ENCODE measurements around the gene PLXNC1.

PLXNC1 gene

DNA sequence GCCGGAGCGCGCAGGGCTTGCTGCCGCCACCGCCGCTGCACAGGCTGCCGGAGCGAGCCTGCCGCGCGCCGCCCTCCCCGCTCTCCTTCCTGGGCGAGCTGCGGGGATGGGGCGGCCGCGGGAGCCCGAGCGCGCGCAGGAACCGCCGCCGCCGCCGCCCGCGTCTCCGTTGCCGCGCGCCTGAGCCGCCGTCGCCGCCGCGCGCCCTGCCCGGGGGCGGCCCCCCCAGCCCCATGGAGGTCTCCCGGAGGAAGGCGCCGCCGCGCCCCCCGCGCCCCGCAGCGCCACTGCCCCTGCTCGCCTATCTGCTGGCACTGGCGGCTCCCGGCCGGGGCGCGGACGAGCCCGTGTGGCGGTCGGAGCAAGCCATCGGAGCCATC is 352 bp downstream of the PLXNC1 start:
- H3K27me3 ChIP-seq (ENCODE audit: insufficient read depth, low read length): peaks cover 38% of the 10 kb centered on the region
- no peak overlapping the region for H3K27ac ChIP-seq (ENCODE audit: low read depth, low read length)

GRCh38 chr12:94149119-94149780 is 873 bp downstream of the PLXNC1 start:
- H3K79me2 ChIP-seq (ENCODE audit: control insufficient read depth, insufficient read depth, low read length, poor library complexity): no peaks in the 10 kb centered on the region
- no peak overlapping the region for H3K14ac ChIP-seq (ENCODE audit: low read length)
- no peaks in the 10 kb centered on the region for H3K79me1 ChIP-seq (ENCODE audit: low read length)
- peak overlapping the region; percentile 72 for H3K4me3 ChIP-seq (ENCODE audit: low read depth, low read length)
- DNase-seq: peak in 1 of 2 donors; percentile 48
- no CpG with 5 or more reads among the region's 76 CpGs for WGBS (ENCODE audit: extremely low coverage, insufficient coverage, insufficient read length)
- no peak overlapping the region for H3K4ac ChIP-seq (ENCODE audit: low read depth, low read length)
- H2AFZ ChIP-seq (ENCODE audit: insufficient read depth, low read length, poor library complexity): peak overlapping the region; percentile 85
- peaks cover 5% of the 10 kb centered on the region for H3K9me3 ChIP-seq (ENCODE audit: insufficient read depth, low read depth, low read length)
- H4K8ac ChIP-seq (ENCODE audit: low read depth, low read length): no peak overlapping the region
- no peaks in the 10 kb centered on the region for H3K36me3 ChIP-seq (ENCODE audit: control insufficient read depth in 1 of 2, insufficient read depth in 2 of 2, low read length in 2 of 2)
- H3K4me1 ChIP-seq (ENCODE audit: control insufficient read depth in 1 of 2, insufficient read depth in 2 of 2, low read length in 2 of 2): peaks cover 14 to 16% of the 10 kb centered on the region in 2 experiments
- peak overlapping the region; percentile 15 for H3K18ac ChIP-seq (ENCODE audit: low read length)
- H2BK5ac ChIP-seq (ENCODE audit: low read depth, low read length, poor library complexity): no peak overlapping the region
- H2AK5ac ChIP-seq (ENCODE audit: low read length): no peak overlapping the region
- H3K9ac ChIP-seq (ENCODE audit: low read length): no peak overlapping the region
- no peak overlapping the region for H2BK12ac ChIP-seq (ENCODE audit: low read length)
- peaks cover 38% of the 10 kb centered on the region for H3K27me3 ChIP-seq (ENCODE audit: insufficient read depth, low read length)
- peak overlapping the region; percentile 95 for H3K4me2 ChIP-seq (ENCODE audit: low read length)
- H3K27ac ChIP-seq (ENCODE audit: low read depth, low read length): no peak overlapping the region
- H4K12ac ChIP-seq (ENCODE audit: low read depth, low read length): no peak overlapping the region
- no peak overlapping the region for H4K91ac ChIP-seq (ENCODE audit: low read depth, low read length)
- H3K23ac ChIP-seq (ENCODE audit: low read length): no peak overlapping the region
- H2BK120ac ChIP-seq (ENCODE audit: insufficient read depth, low read length, poor library complexity): no peak overlapping the region

More for the DNA sequence above, 352 bp downstream of the PLXNC1 start:
- Histone ChIP-seq H2AFZ (ENCODE audit: insufficient read depth, low read length, poor library complexity) (peak overlapping the region; percentile 85), H4K91ac (ENCODE audit: low read depth, low read length) (no peak overlapping the region), H3K79me1 (ENCODE audit: low read length) (no peaks in the 10 kb centered on the region), H3K14ac (ENCODE audit: low read length) (no peak overlapping the region), H2AK5ac (ENCODE audit: low read length) (no peak overlapping the region), H3K4ac (ENCODE audit: low read depth, low read length) (no peak overlapping the region), H3K36me3 (ENCODE audit: control insufficient read depth in 1 of 2, insufficient read depth in 2 of 2, low read length in 2 of 2) (no peaks in the 10 kb centered on the region), H3K9me3 (ENCODE audit: insufficient read depth, low read depth, low read length) (peaks cover 5% of the 10 kb centered on the region), H2BK120ac (ENCODE audit: insufficient read depth, low read length, poor library complexity) (no peak overlapping the region), H3K23ac (ENCODE audit: low read length) (no peak overlapping the region), H4K12ac (ENCODE audit: low read depth, low read length) (no peak overlapping the region), H2BK12ac (ENCODE audit: low read length) (no peak overlapping the region), H3K4me1 (ENCODE audit: control insufficient read depth in 1 of 2, insufficient read depth in 2 of 2, low read length in 2 of 2) (peaks cover 14 to 16% of the 10 kb centered on the region in 2 experiments), H3K79me2 (ENCODE audit: control insufficient read depth, insufficient read depth, low read length, poor library complexity) (no peaks in the 10 kb centered on the region), H3K18ac (ENCODE audit: low read length) (no peak overlapping the region), H3K4me3 (ENCODE audit: low read depth, low read length) (peak overlapping the region; percentile 72), H3K4me2 (ENCODE audit: low read length) (peak overlapping the region; percentile 95), H3K9ac (ENCODE audit: low read length) (no peak overlapping the region), H2BK5ac (ENCODE audit: low read depth, low read length, poor library complexity) (no peak overlapping the region), H4K8ac (ENCODE audit: low read depth, low read length) (no peak overlapping the region)
- no CpG with 5 or more reads among the region's 62 CpGs for WGBS (ENCODE audit: extremely low coverage, insufficient coverage, insufficient read length)
- no peak for DNase-seq

DNA sequence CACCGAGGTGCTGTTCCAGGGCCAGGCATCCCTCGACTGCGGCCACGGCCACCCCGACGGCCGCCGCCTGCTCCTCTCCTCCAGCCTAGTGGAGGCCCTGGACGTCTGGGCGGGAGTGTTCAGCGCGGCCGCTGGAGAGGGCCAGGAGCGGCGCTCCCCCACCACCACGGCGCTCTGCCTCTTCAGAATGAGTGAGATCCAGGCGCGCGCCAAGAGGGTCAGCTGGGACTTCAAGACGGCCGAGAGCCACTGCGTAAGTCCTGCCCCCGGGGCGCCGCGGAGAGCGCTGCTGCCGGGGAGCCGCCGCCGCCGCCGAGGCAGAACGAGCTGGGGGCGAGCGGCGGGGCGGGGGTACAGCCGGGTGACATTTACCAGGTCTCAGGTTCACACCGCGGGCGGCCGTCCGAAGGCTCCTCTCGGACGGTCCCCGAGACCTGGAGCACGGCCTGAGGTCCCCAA is 1.4 kb downstream of the PLXNC1 start:
- Histone ChIP-seq H3K79me2 (ENCODE audit: control insufficient read depth, insufficient read depth, low read length, poor library complexity) (no peaks in the 10 kb centered on the region), H3K9me3 (ENCODE audit: insufficient read depth, low read depth, low read length) (peaks cover 5% of the 10 kb centered on the region), H2BK5ac (ENCODE audit: low read depth, low read length, poor library complexity) (no peak overlapping the region), H2AFZ (ENCODE audit: insufficient read depth, low read length, poor library complexity) (peak overlapping the region; percentile 26), H2AK5ac (ENCODE audit: low read length) (no peak overlapping the region), H4K12ac (ENCODE audit: low read depth, low read length) (no peak overlapping the region), H3K27ac (ENCODE audit: low read depth, low read length) (no peak overlapping the region), H3K9ac (ENCODE audit: low read length) (no peak overlapping the region), H3K27me3 (ENCODE audit: insufficient read depth, low read length) (peaks cover 38% of the 10 kb centered on the region), H3K4me1 (ENCODE audit: control insufficient read depth in 1 of 2, insufficient read depth in 2 of 2, low read length in 2 of 2) (peaks cover 14 to 16% of the 10 kb centered on the region in 2 experiments), H3K23ac (ENCODE audit: low read length) (no peak overlapping the region), H4K8ac (ENCODE audit: low read depth, low read length) (no peak overlapping the region), H3K4ac (ENCODE audit: low read depth, low read length) (no peak overlapping the region), H2BK120ac (ENCODE audit: insufficient read depth, low read length, poor library complexity) (no peak overlapping the region), H3K18ac (ENCODE audit: low read length) (no peak overlapping the region), H4K91ac (ENCODE audit: low read depth, low read length) (no peak overlapping the region), H3K79me1 (ENCODE audit: low read length) (no peaks in the 10 kb centered on the region), H3K4me3 (ENCODE audit: low read depth, low read length) (peak overlapping the region; percentile 72), H2BK12ac (ENCODE audit: low read length) (no peak overlapping the region), H3K36me3 (ENCODE audit: control insufficient read depth in 1 of 2, insufficient read depth in 2 of 2, low read length in 2 of 2) (no peaks in the 10 kb centered on the region), H3K14ac (ENCODE audit: low read length) (no peak overlapping the region), H3K4me2 (ENCODE audit: low read length) (peak overlapping the region; percentile 95)
- no peak for DNase-seq
- WGBS (ENCODE audit: extremely low coverage, insufficient coverage, insufficient read length): no CpG with 5 or more reads among the region's 49 CpGs

- no peaks in the 10 kb centered on the region for H3K36me3 ChIP-seq (ENCODE audit: control insufficient read depth in 1 of 2, insufficient read depth in 2 of 2, low read length in 2 of 2)
- no peak overlapping the region for H3K18ac ChIP-seq (ENCODE audit: low read length)
- no peak overlapping the region for H2BK5ac ChIP-seq (ENCODE audit: low read depth, low read length, poor library complexity)
- no peak overlapping the region for H2BK12ac ChIP-seq (ENCODE audit: low read length)
- no peak overlapping the region for H2AK5ac ChIP-seq (ENCODE audit: low read length)
- no peaks in the 10 kb centered on the region for H3K79me2 ChIP-seq (ENCODE audit: control insufficient read depth, insufficient read depth, low read length, poor library complexity)
- H4K8ac ChIP-seq (ENCODE audit: low read depth, low read length): no peak overlapping the region
- H2BK120ac ChIP-seq (ENCODE audit: insufficient read depth, low read length, poor library complexity): no peak overlapping the region
- H3K27ac ChIP-seq (ENCODE audit: low read depth, low read length): no peak overlapping the region
- no CpG with 5 or more reads among the region's 33 CpGs for WGBS (ENCODE audit: extremely low coverage, insufficient coverage, insufficient read length)
- peaks cover 38% of the 10 kb centered on the region for H3K27me3 ChIP-seq (ENCODE audit: insufficient read depth, low read length)
- H2AFZ ChIP-seq (ENCODE audit: insufficient read depth, low read length, poor library complexity): no peak overlapping the region
- H3K4me3 ChIP-seq (ENCODE audit: low read depth, low read length): peak overlapping the region; percentile 29
- no peak overlapping the region for H3K9ac ChIP-seq (ENCODE audit: low read length)
- no peak for DNase-seq
- peaks cover 14 to 16% of the 10 kb centered on the region in 2 experiments for H3K4me1 ChIP-seq (ENCODE audit: control insufficient read depth in 1 of 2, insufficient read depth in 2 of 2, low read length in 2 of 2)
- peaks cover 5% of the 10 kb centered on the region for H3K9me3 ChIP-seq (ENCODE audit: insufficient read depth, low read depth, low read length)
- no peaks in the 10 kb centered on the region for H3K79me1 ChIP-seq (ENCODE audit: low read length)
- no peak overlapping the region for H4K12ac ChIP-seq (ENCODE audit: low read depth, low read length)
- no peak overlapping the region for H4K91ac ChIP-seq (ENCODE audit: low read depth, low read length)
- H3K4ac ChIP-seq (ENCODE audit: low read depth, low read length): no peak overlapping the region
- H3K23ac ChIP-seq (ENCODE audit: low read length): no peak overlapping the region
- H3K4me2 ChIP-seq (ENCODE audit: low read length): peak overlapping the region; percentile 95
- no peak overlapping the region for H3K14ac ChIP-seq (ENCODE audit: low read length)
Measured at GRCh38 chr12:94150240-94151121, 2.1 kb downstream of the PLXNC1 start.
